HL-60 (cell line): ENCODE results near the gene CCDC194.

Experiments
- DNase-seq, 2 experiments: peaks; one replicate each; pipeline ENCODE4 v3.0.0-alpha.2; 2010 to 2020; ENCODE audit warnings: low read depth in 1 of 2, low spot score in 1 of 2
- H3K27ac ChIP-seq: fragments of 250-450 bp; sonication (Bioruptor Pico); replicated peaks from 2 replicates; pipeline ENCODE4 v1.5.1; 2020; ENCODE audit warnings: mild to moderate bottlenecking, moderate library complexity
- H3K27me3 ChIP-seq: fragments of 250-450 bp; sonication (Bioruptor Pico); 2 replicates; pipeline ENCODE4 v1.5.1; 2021; ENCODE audit warnings: mild to moderate bottlenecking, moderate library complexity; ENCODE audit not compliant: insufficient read depth, poor library complexity, severe bottlenecking
- H3K4me3 ChIP-seq: replicated peaks from 2 replicates; pipeline ENCODE4 v1.5.1; 2011; ENCODE audit warnings: mild to moderate bottlenecking, control low read depth, low read length; ENCODE audit not compliant: insufficient read depth
- CTCF ChIP-seq: IDR thresholded peaks from one replicate; pipeline ENCODE4 v1.5.1; 2011; ENCODE audit warnings: low read length, control low read depth, inconsistent platforms; ENCODE audit not compliant: insufficient read depth
- GABPA ChIP-seq: IDR thresholded peaks from 2 replicates; pipeline ENCODE4 v1.6.1; 2012; ENCODE audit warnings: low read depth
- POLR2AphosphoS5 ChIP-seq: IDR thresholded peaks from 2 replicates; pipeline ENCODE4 v1.6.1; 2012; ENCODE audit warnings: low read depth
- SPI1 ChIP-seq: IDR thresholded peaks from 2 replicates; pipeline ENCODE4 v1.6.1; 2012; ENCODE audit warnings: low read depth, mild to moderate bottlenecking, borderline replicate concordance
- TF ChIP-seq, protein P1 (sequence below): IDR thresholded peaks from 2 replicates; pipeline ENCODE4 v1.6.1; 2012; ENCODE audit warnings: low read depth; ENCODE audit not compliant: insufficient replicate concordance

Gene CCDC194

DNA sequence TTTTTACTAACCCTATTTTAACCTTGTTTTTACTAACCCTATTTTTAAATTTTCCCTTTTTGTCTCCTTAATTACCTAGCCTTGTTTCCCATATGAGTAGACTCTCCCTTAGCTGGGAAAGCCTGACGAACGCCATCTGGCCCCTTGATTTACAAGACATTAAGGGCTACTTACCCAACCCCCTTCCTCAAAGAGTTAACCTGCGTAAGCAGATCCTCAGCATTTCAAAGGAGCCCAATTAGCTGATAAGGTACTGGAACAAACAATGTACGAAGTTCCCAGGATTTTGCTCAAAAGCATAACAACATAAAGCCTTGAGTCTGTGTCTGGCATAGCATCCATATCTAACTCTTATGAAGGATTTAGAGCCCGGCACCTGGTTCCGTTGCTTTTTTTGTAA is 21.1 kb upstream of the CCDC194 start:
- Histone ChIP-seq H3K27me3 (no peaks in the 10 kb centered on the region), H3K4me3 (no peak overlapping the region), H3K27ac (no peak overlapping the region)
- TF ChIP-seq POLR2AphosphoS5 = no peak
- TF ChIP-seq, protein P1, sequence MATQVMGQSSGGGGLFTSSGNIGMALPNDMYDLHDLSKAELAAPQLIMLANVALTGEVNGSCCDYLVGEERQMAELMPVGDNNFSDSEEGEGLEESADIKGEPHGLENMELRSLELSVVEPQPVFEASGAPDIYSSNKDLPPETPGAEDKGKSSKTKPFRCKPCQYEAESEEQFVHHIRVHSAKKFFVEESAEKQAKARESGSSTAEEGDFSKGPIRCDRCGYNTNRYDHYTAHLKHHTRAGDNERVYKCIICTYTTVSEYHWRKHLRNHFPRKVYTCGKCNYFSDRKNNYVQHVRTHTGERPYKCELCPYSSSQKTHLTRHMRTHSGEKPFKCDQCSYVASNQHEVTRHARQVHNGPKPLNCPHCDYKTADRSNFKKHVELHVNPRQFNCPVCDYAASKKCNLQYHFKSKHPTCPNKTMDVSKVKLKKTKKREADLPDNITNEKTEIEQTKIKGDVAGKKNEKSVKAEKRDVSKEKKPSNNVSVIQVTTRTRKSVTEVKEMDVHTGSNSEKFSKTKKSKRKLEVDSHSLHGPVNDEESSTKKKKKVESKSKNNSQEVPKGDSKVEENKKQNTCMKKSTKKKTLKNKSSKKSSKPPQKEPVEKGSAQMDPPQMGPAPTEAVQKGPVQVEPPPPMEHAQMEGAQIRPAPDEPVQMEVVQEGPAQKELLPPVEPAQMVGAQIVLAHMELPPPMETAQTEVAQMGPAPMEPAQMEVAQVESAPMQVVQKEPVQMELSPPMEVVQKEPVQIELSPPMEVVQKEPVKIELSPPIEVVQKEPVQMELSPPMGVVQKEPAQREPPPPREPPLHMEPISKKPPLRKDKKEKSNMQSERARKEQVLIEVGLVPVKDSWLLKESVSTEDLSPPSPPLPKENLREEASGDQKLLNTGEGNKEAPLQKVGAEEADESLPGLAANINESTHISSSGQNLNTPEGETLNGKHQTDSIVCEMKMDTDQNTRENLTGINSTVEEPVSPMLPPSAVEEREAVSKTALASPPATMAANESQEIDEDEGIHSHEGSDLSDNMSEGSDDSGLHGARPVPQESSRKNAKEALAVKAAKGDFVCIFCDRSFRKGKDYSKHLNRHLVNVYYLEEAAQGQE = no peak
- TF ChIP-seq CTCF = no peak
- TF ChIP-seq SPI1 = no peak
- no peak for TF ChIP-seq GABPA
- DNase-seq = no peak

DNA sequence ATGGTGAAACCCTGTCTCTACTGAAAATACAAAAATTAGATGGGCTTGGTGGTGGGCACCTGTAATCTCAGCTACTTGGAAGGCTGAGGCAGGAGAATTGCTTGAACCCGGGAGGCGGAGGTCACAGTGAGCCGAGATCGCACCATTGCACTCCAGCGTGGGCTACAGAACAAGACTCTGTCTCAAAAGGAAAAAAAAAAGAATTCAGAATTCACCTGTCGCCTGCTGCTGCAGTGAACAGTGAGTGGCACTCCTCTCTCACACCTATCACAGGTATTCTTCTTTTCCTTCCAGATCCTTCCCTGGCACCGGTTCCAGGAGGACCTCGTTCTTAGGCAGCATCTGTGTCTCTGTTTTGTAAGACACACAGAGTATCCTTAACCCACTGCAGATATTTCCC is 20.1 kb upstream of the CCDC194 start:
- no peak overlapping the region for H3K4me3 ChIP-seq
- no peak overlapping the region for H3K27ac ChIP-seq
- no peaks in the 10 kb centered on the region for H3K27me3 ChIP-seq
- DNase-seq = no peak
- no peak for TF ChIP-seq SPI1
- no peak for TF ChIP-seq GABPA
- TF ChIP-seq CTCF = no peak

DNA sequence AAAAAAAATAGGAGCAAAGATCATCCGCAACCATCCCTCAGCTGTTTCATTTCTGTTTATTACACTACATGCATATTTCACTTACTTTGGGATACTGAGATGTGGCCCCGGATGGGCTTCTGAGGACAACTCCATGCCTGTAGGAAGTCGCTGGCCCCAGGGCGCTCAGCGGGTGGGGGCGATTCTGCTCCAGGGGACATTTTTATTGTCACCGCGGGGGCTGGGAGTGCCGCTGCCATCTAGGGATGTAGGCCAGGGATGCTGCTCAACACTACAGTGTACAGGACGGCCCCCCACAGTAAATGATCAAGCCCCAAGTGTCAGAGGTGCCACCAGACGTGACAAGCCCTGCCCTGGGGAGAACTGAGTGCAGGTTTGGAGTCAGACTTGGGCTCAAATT is 17.8 kb upstream of the CCDC194 start:
- no peak for DNase-seq
- Histone ChIP-seq H3K27ac (no peak overlapping the region), H3K27me3 (no peaks in the 10 kb centered on the region), H3K4me3 (no peak overlapping the region)
- no peak for TF ChIP-seq POLR2AphosphoS5
- no peak for TF ChIP-seq CTCF
- TF ChIP-seq, protein P1 = no peak
- TF ChIP-seq SPI1 = no peak
- TF ChIP-seq GABPA = no peak

GRCh38 chr19:17409990-17410389 is 16.0 kb upstream of the CCDC194 start:
- no peak for DNase-seq
- Histone ChIP-seq H3K27me3 (no peaks in the 10 kb centered on the region), H3K4me3 (no peak overlapping the region), H3K27ac (no peak overlapping the region)
- TF ChIP-seq CTCF (no peak), POLR2AphosphoS5 (no peak), SPI1 (no peak), GABPA (no peak)
- TF ChIP-seq, protein P1 = no peak
